Bronchial epithelial cell (primary cell): ENCODE measurements around the gene GLYR1. TPM values are rescaled to one million over a fixed set of nuclear protein-coding genes. Genes with fewer than 3 reads are reported as not detected.

Source experiments
- DNase-seq: peaks from one replicate; pipeline ENCODE4 v3.0.0-alpha.2; 2010; ENCODE audit warnings: low read depth
- FAIRE-seq: peaks from 2 replicates; lab custom pipeline; 2011; peaks lifted over from hg19 to GRCh38; lab: Jason Lieb, UNC
- H3K27me3 ChIP-seq: 2 replicates; pipeline ENCODE4 v1.5.1; 2011; ENCODE audit warnings: low read length; ENCODE audit not compliant: control insufficient read depth, insufficient read depth
- H3K36me3 ChIP-seq: 2 replicates; pipeline ENCODE4 v1.5.1; 2011; ENCODE audit warnings: low read length; ENCODE audit not compliant: control insufficient read depth, insufficient read depth
- H3K4me3 ChIP-seq: 2 replicates; pipeline ENCODE4 v1.5.1; 2011; ENCODE audit warnings: mild to moderate bottlenecking, low read depth, low read length, control low read depth
- total RNA-seq: library from RNA; depleted of rRNA; stranded (reverse); fragments of >200 nt; gene quantifications from 2 replicates; pipeline ENCODE4 v1.2.1, GENCODE V29; 2014
- TF ChIP-seq, protein P1 (sequence below): IDR thresholded peaks from 2 replicates; pipeline ENCODE4 v1.5.1; 2011; ENCODE audit warnings: mild to moderate bottlenecking, moderate library complexity, low read length, control low read depth, inconsistent platforms; ENCODE audit not compliant: insufficient read depth, severe bottlenecking

Gene GLYR1
- total RNA-seq, 1 donor from 2014 or later, result 31.1 TPM

DNA sequence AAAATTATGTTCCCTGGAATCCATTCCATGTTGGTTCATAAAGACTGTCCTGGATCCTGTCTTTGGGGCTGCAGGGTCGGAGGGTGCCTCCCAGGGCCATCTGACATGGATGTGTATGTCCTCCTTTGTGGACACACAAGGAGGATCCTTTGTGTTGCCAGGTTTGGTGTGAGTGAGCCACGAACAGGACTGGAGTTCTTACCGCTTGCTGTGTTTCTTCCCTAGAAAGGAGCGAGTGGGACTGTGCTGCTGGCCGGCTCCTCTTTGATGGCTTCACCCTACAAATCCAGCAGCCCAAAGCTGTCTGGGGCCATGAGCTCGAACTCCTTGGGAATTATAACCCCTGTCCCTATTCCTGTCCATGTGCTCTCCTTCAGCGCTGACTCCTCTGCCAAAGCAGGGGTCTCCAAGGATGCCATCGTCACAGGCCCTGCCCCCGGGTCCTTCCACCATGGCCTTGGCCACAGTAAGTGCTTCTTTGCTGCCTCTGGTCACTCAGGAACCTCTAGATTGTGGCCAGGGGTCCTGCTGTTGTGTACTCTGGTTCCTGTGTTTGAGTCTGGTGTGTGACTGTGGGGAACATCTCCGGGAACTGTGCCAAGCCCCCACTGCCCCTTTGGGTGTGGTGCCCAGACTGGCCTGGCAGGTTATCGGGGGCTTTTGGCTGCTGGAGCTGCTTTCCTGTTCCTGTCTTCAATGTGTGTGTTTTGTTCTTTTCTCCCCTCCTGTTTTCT lies 29.7 kb upstream of the GLYR1 start:
- DNase-seq (no peak), FAIRE-seq (no peak)
- Histone ChIP-seq H3K27me3 (no peaks in the 10 kb centered on the region), H3K36me3 (peaks cover 38% of the 10 kb centered on the region), H3K4me3 (no peak overlapping the region)
- TF ChIP-seq, protein P1, sequence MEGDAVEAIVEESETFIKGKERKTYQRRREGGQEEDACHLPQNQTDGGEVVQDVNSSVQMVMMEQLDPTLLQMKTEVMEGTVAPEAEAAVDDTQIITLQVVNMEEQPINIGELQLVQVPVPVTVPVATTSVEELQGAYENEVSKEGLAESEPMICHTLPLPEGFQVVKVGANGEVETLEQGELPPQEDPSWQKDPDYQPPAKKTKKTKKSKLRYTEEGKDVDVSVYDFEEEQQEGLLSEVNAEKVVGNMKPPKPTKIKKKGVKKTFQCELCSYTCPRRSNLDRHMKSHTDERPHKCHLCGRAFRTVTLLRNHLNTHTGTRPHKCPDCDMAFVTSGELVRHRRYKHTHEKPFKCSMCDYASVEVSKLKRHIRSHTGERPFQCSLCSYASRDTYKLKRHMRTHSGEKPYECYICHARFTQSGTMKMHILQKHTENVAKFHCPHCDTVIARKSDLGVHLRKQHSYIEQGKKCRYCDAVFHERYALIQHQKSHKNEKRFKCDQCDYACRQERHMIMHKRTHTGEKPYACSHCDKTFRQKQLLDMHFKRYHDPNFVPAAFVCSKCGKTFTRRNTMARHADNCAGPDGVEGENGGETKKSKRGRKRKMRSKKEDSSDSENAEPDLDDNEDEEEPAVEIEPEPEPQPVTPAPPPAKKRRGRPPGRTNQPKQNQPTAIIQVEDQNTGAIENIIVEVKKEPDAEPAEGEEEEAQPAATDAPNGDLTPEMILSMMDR, result no peak

DNA sequence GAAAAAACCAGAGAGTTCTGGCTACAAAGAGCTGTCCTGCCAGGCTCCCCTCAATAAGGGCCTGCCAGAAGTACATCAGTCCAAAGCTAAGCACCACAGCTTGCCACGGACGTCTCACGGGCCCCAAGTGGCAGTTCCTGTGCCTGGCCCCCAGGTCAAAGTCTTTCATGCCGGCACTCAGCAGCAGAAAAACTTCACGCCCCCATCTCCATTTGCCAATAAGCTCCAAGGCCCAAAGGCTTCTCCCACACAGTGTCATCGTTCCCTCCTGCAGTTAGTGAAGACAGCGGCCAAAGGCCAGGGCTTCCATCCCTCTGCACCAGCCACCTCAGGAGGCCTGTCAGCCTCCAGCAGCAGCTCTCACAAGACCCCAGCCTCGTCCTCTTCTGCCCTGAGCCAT lies 27.6 kb upstream of the GLYR1 start:
- H3K4me3 ChIP-seq, result no peak overlapping the region
- DNase-seq (no peak), FAIRE-seq (no peak)
- TF ChIP-seq, protein P1, result no peak
- H3K36me3 ChIP-seq, result peaks cover 42% of the 10 kb centered on the region
- H3K27me3 ChIP-seq, result no peaks in the 10 kb centered on the region

DNA sequence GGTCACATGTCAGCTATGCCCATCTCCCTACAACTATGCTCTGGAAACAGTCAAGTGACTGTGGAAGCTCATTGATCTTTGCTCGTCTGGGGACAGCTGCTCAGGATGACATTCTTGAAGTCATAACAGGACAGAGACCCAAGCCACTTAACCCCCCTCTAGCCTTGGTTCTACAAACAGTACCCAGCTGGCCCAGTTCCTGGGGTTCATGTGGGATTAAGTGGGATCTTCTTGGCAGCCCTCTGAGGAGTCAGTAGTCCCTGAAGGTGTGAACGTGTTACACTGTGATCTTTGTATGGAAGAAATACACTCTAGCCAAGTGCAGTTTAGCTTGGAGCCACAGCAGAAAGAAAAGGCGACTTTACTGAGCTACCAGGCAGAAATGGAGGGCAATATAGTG lies 26.0 kb upstream of the GLYR1 start:
- H3K36me3 ChIP-seq, result peaks cover 37% of the 10 kb centered on the region
- DNase-seq, result no peak
- TF ChIP-seq, protein P1, result no peak
- no peak for FAIRE-seq
- H3K27me3 ChIP-seq, result no peaks in the 10 kb centered on the region
- H3K4me3 ChIP-seq, result no peak overlapping the region

DNA sequence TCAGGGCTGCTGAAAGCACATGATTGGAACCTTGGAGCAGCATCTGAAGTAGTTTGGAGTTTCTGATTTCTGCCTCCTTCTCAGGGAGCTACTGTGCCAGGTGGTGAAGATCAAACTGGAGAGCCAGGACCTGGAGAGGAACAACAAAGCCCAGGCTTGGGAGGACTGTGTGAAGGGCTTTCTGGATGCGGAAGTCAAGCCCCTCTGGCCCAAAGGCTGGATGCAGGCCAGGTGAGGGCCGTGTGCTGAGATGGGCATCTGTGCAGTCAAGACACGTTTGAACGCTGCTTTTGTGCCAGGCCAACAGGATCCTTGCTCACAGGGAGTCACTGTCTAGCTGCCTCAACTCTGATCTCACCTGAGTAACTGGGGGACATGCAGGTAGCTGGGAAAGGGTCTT lies 24.0 kb upstream of the GLYR1 start:
- Histone ChIP-seq H3K36me3 (peaks cover 33% of the 10 kb centered on the region), H3K27me3 (no peaks in the 10 kb centered on the region), H3K4me3 (no peak overlapping the region)
- FAIRE-seq (peak; percentile 87), DNase-seq (no peak)
- TF ChIP-seq, protein P1, result no peak

DNA sequence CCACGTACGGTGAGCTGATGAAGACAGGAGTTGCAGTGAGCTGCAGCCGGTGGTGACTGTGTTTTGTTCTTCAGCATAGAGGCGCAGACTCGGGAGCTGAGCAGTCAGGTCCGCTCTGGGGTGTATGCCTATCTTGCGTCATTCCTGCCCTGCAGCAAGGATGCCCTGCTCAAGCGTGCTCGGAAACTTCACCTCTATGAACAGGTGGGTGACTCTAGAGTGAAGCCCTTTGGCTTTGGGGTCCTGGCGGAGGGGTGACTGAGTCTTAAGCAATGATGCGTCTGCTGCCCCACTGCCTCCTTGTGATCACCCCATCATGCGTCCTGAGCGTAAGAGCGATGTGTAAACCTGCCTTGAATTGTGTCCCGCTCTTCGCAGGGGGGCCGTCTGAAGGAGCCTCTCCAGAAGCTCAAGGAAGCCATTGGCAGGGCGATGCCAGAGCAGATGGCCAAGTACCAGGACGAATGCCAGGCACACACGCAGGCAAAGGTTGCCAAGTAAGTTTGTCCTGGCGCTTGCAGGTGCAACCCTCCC lies 23.1 kb upstream of the GLYR1 start:
- Histone ChIP-seq H3K27me3 (no peaks in the 10 kb centered on the region), H3K36me3 (peaks cover 29% of the 10 kb centered on the region), H3K4me3 (no peak overlapping the region)
- TF ChIP-seq, protein P1, result no peak
- FAIRE-seq (no peak), DNase-seq (no peak)
